K562 (cell line): ENCODE results near the gene GLIS2. TPM values are rescaled to one million over a fixed set of nuclear protein-coding genes. Genes with fewer than 3 reads are reported as not detected.
A peak's percentile ranks its signal among the peaks of the same experiment; 100 is the strongest.

ENCODE experiments used
- ARID4B ChIP-seq: sonication (generic); formaldehyde crosslinking; IDR thresholded peaks from 2 replicates; pipeline ENCODE4 v1.8.0; 2022; ENCODE audit warnings: mild to moderate bottlenecking, missing genetic modification reagents
- CC2D1A ChIP-seq: fragments of 450-650 bp; IDR thresholded peaks from 2 replicates; pipeline ENCODE4 v1.6.1; 2017; ENCODE audit warnings: mild to moderate bottlenecking
- FIP1L1 ChIP-seq: fragments of 200-400 bp; formaldehyde crosslinking; IDR thresholded peaks from 2 replicates; pipeline ENCODE4 v1.6.1; 2018; ENCODE audit warnings: mild to moderate bottlenecking, low read depth, low read length; ENCODE audit not compliant: poor library complexity, severe bottlenecking
- GMEB1 ChIP-seq: fragments of 250-450 bp; sonication (Bioruptor Pico); IDR thresholded peaks from 2 replicates; pipeline ENCODE4 v1.4.0; 2020; ENCODE audit warnings: mild to moderate bottlenecking
- HBP1 ChIP-seq: fragments of 450-650 bp; formaldehyde crosslinking; IDR thresholded peaks from 2 replicates; pipeline ENCODE4 v1.4.0; 2022; ENCODE audit warnings: missing genetic modification characterization
- HCFC1 ChIP-seq: IDR thresholded peaks from 2 replicates; pipeline ENCODE4 v1.6.1; 2012; ENCODE audit warnings: low read depth, low read length, improper control_type of control experiment
- MITF ChIP-seq: IDR thresholded peaks from 2 replicates; pipeline ENCODE4 v1.6.1; 2014; ENCODE audit warnings: antibody characterized with exemption
- POLR3A ChIP-seq: IDR thresholded peaks from 2 replicates; pipeline ENCODE4 v1.6.1; 2011; ENCODE audit warnings: borderline replicate concordance, mild to moderate bottlenecking, moderate library complexity; ENCODE audit not compliant: insufficient read length, insufficient read depth; ENCODE audit errors: extremely low read depth
- RBM39 ChIP-seq: fragments of 200-400 bp; formaldehyde crosslinking; optimal IDR thresholded peaks from 2 replicates; pipeline ENCODE3; 2018; ENCODE audit warnings: low read depth, low read length
- TEAD4 ChIP-seq, 2 experiments: sonication (generic) in 1 of 2; formaldehyde crosslinking in 1 of 2; IDR thresholded peaks; 2 replicates each; pipeline versions ENCODE4 v1.6.1 to v1.8.0; 2012 to 2022; ENCODE audit warnings: borderline replicate concordance in 1 of 2, inconsistent platforms in 1 of 2, low read length in 1 of 2, mild to moderate bottlenecking in 1 of 2, missing genetic modification reagents in 1 of 2
- THAP7 ChIP-seq: fragments of 250-450 bp; sonication (Bioruptor Pico); IDR thresholded peaks from 2 replicates; pipeline ENCODE4 v1.5.0; 2021
- ZBTB17 ChIP-seq: fragments of 450-650 bp; formaldehyde crosslinking; IDR thresholded peaks from 2 replicates; pipeline ENCODE4 v1.4.0; 2020; ENCODE audit warnings: mild to moderate bottlenecking
- ZHX1 ChIP-seq: fragments of 150-350 bp; conservative IDR thresholded peaks from 2 replicates; pipeline ENCODE4 v1.6.1; 2014; ENCODE audit warnings: low read length
- ZNF77 ChIP-seq: fragments of 250-450 bp; sonication (Bioruptor Pico); IDR thresholded peaks from 2 replicates; pipeline ENCODE4 v1.5.0; 2020
- polyA plus RNA-seq, 8 experiments: library from polyadenylated mRNA; depleted of rRNA in 4 of 8; stranded (reverse) in 5 of 8; unstranded in 3 of 8; fragments of >200 nt; fragmentation: Nextera tagmentation in 2 of 8; fragmentation: Illumina TruSeq in 1 of 8; extraction: Ambion mirVana in 2 of 8; extraction: Trizol in 1 of 8; gene quantifications; 2 replicates each; pipeline versions ENCODE4 v1.2.1 to v1.2.3, GENCODE V29; 2011 to 2014; ENCODE audit warnings: inconsistent platforms in 1 of 8, missing spikeins in 1 of 8
- total RNA-seq, 7 experiments: library from RNA; depleted of rRNA in 6 of 7; stranded (reverse); fragments of >200 nt in 6 of 7; fragmentation: Illumina TruSeq in 2 of 7; extraction: Trizol in 2 of 7; gene quantifications; 2 replicates each; pipeline versions ENCODE4 v1.2.1 to v1.2.3, GENCODE V29; 2011 to 2021; ENCODE audit warnings: low replicate concordance in 1 of 7

The GLIS2 gene
- total and polyA plus RNA-seq, 9 of the 15 experiments (the other 6 are each of a cell fraction or from before 2014, with no cell fraction given) = 0.10 to 9.0 (median 0.57) TPM

- no peak for TF ChIP-seq ARID4B
- peak; percentile 56; the same call in 1 of the 2 replicates for TF ChIP-seq CC2D1A
- no peak for TF ChIP-seq HBP1 (CRISPR knock-in tag)
- no peak for TF ChIP-seq ZHX1
- no peak for TF ChIP-seq POLR3A
- no peak for TF ChIP-seq TEAD4 (IDR thresholded peaks at IDR 0.05; ENCODE audit: low read length)
- no peak for TF ChIP-seq TEAD4 (CRISPR knock-in tag; IDR thresholded peaks at IDR 0.05; ENCODE audit: borderline replicate concordance)
- TF ChIP-seq THAP7 (CRISPR knock-in tag) = no peak
- no peak for TF ChIP-seq ZNF77 (CRISPR knock-in tag)
- TF ChIP-seq RBM39 = no peak
- no peak for TF ChIP-seq MITF
- no peak for TF ChIP-seq FIP1L1
- no peak for TF ChIP-seq GMEB1 (CRISPR knock-in tag)
- no peak for TF ChIP-seq HCFC1
- TF ChIP-seq ZBTB17 (CRISPR knock-in tag) = no peak
Measured at GRCh38 chr16:4288148-4288921, 27.5 kb upstream of the GLIS2 start (continued).
